AG04449 (cell line): ENCODE results near the gene LRRC8E.

Experiments used
- CTCF ChIA-PET: fragments of 350-600 bp; formaldehyde crosslinking; extraction: SDS; loops from one replicate; lab custom pipeline; 2021; ENCODE audit warnings: antibody characterized with exemption; lab: Yijun Ruan, JAX
- POLR2A ChIA-PET: fragments of 400-600, 350-600 bp; formaldehyde crosslinking; extraction: SDS; loops from one replicate; lab custom pipeline; 2020; ENCODE audit warnings: antibody characterized with exemption, inconsistent platforms; lab: Yijun Ruan, JAX
- DNase-seq: peaks from one replicate; pipeline ENCODE4 v3.0.0-alpha.2; 2010; ENCODE audit warnings: low read depth, low spot score
- H3K4me3 ChIP-seq: 2 replicates; pipeline ENCODE4 v1.5.1; 2011; ENCODE audit warnings: low read depth, mild to moderate bottlenecking, control low read depth, low read length
- CTCF ChIP-seq: IDR thresholded peaks from one replicate; pipeline ENCODE4 v1.5.1; 2011; ENCODE audit warnings: mild to moderate bottlenecking, moderate library complexity, low read length, control low read depth, inconsistent platforms; ENCODE audit not compliant: insufficient read depth; ENCODE audit errors: missing control alignments

LRRC8E gene

DNA sequence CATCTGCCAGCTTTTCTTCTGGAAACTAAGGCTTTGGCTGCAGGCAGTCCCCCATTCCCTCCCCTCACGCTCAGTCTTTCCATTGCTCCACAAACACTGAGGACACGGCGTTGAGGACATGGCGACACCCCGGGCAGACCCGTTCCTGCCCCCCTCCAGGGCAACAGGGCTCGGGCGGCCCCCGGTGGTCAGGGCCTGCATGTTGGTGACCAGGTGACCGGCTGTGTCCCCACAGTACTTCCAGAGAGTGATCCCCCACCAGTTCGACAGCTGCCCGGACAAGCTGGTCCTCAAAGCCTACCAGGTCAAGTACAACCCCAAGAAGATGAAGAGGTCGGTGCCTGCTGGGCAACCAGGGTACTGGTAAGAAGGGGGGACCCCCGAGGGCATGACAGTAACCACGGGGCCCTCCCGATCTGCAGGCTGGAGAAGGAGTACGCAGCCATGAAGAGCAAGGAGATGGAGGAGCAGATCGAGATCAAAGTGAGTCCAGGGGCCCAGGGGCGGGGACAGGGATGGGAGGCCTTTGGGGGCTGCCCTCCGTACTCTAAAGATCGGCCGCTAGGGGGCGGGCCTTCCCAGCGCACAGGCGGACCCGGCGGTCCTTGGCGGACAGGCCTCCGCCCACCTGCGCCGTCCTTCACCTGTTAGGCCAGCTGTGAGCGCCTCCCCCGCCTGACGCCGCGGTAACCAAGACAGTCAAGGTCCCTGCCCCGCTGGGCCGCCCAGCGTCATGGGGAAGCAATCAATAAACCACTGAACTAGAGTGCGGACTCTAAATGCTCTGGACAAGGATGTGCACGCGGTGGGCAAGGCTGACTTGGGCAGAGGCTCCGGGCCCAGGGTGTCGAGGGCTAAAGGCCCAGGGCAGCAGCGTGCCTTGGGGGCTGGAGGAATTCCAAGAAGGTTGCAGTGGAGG is 35.2 kb upstream of the LRRC8E start:
- no peak overlapping the region for H3K4me3 ChIP-seq
- ChIA-PET POLR2A (interaction anchor here (0.8 kb wide), 1 partner anchor 337 kb away, joined by 3 read pairs; the partner anchor contains the start of gene ZNF358), CTCF (interaction anchor here (0.6 to 4.9 kb wide), 24 partner anchors 8 to 285 kb away, joined by 3 to 45 read pairs (median 6); partner anchors contain the start of genes CTXN1, LRRC8E and TIMM44)
- DNase-seq = no peak
- TF ChIP-seq CTCF = peak; percentile 86

GRCh38 chr19:7853770-7854128 is 34.6 kb upstream of the LRRC8E start:
- ChIA-PET POLR2A (interaction anchor here (0.8 kb wide), 1 partner anchor 338 kb away, joined by 3 read pairs; the partner anchor contains the start of gene ZNF358), CTCF (interaction anchor here (0.9 to 4.9 kb wide), 19 partner anchors 8 to 91 kb away, joined by 3 to 45 read pairs (median 9); partner anchors contain the start of genes CTXN1, LRRC8E and TIMM44)
- H3K4me3 ChIP-seq = no peak overlapping the region
- DNase-seq = no peak
- no peak for TF ChIP-seq CTCF

DNA sequence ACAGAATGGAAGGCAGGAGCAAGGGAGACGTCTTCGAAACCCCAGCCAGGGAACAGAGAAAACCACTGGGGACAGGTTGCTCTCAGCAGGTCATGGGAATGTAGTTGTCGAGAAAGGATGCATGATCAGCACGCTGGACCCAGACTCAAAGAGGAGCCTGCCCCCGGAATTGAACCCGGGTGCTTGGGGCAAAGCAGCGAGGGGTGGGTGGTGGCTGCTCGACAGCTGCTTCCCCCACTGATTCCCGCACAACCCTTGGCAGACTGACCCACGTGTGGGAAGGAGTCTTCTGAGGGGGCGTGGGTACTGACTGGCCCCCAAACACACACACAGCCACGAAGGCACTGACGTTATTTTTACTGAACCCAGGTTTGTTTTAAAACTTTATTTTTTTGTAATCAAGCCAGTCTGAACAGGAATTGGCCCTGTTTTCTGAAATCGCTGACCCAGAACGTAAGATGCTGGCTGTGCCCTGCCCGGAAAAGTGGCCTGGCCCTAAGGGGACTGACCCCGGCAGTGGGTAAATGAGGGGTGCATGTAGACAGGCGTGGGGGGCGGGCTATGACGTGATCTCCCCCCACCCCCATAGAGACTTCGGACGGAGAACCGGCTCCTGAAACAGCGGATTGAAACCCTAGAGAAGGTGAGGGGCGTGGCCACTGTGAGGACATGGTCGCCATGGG is 32.7 kb upstream of the LRRC8E start:
- DNase-seq = no peak
- ChIA-PET POLR2A (no interaction called here), CTCF (interaction anchor here (3.9 kb wide), 1 partner anchor 11 kb away, joined by 21 read pairs; no protein-coding TSS in a partner anchor)
- no peak overlapping the region for H3K4me3 ChIP-seq
- TF ChIP-seq CTCF = no peak

GRCh38 chr19:7856109-7856591 is 32.2 kb upstream of the LRRC8E start:
- DNase-seq = no peak
- TF ChIP-seq CTCF = no peak
- POLR2A ChIA-PET = interaction anchor here (0.6 kb wide), 1 partner anchor 47 kb away, joined by 3 read pairs; the partner anchor contains the start of gene MAP2K7
- no peak overlapping the region for H3K4me3 ChIP-seq
- CTCF ChIA-PET = interaction anchor here (3.9 to 5.9 kb wide), 2 partner anchors 11 to 12 kb away, joined by 21 to 61 read pairs; no protein-coding TSS in a partner anchor

- CTCF ChIA-PET = interaction anchor here (1.4 to 5.9 kb wide), 4 partner anchors 9 to 87 kb away, joined by 3 to 61 read pairs (median 4); no protein-coding TSS in a partner anchor
- POLR2A ChIA-PET = interaction anchor here (0.6 kb wide), 1 partner anchor 47 kb away, joined by 3 read pairs; the partner anchor contains the start of gene MAP2K7
- DNase-seq = no peak
- no peak overlapping the region for H3K4me3 ChIP-seq
- no peak for TF ChIP-seq CTCF
Measured at GRCh38 chr19:7856679-7857663, 31.3 kb upstream of the LRRC8E start.
